Erythroblast (primary cell): ENCODE data around the gene SNX4.

Source experiments
- GATA1 ChIP-seq: IDR thresholded peaks from 2 replicates; pipeline ENCODE4 v1.6.1; 2011; ENCODE audit warnings: low read depth, mild to moderate bottlenecking, control low read depth, low read length, moderate library complexity
- POLR2A ChIP-seq: IDR thresholded peaks from 2 replicates; pipeline ENCODE4 v1.6.1; 2011; ENCODE audit warnings: mild to moderate bottlenecking, low read length

GRCh38 chr3:125403789-125404188 lies 116.2 kb downstream of the SNX4 start:
- TF ChIP-seq POLR2A (no peak), GATA1 (no peak)
